ENCODE measurements around the gene LOC101059915.

The LOC101059915 gene

DNA sequence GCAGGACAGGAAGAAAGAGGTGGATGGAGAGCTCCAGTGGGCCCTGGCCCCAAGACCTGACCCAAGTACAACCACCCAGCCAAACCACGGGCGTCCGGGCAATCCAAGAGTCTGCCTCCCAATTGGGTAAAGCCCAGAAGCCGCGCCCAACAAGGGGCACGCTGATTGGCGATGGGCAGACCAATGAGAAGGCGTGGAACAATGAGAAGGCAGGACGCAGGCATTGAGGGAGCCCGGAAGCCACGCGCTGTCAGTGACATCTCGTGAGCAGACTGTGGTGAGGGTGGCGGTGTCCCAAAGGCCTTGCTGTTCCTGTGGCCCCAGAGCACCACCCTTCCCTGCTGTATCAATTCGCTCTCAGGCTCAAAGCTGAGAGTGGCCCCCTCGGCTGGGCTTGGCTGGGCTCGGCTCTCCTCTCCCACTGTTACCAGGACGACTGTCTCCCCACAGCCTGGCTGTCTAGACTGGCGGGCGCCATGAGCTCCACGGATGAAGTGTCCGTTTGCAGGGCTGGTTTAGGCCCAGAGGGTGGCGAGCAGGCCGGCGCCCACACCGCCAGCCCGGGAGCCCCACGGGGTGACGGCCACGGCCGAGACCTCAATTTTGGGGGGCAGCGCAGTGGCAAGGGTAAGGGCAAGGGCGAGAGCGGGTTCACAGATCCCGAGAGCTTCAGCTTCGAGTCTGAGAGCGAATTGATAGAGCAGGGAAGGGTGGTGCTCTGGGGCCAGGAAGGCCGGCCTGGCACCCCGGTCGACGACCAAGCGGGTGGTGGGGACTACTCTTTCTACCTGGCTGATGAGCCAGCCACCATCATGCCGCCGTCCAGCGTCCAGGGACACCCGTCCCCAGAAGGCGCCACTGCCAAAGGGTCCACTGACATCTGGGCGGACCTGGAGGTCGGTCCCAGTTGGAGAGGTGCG, at the start of gene LOC101059915:
LOC101059915 (plus strand) TSS at position 219 of the 920 bp plus-strand sequence.
- no peak for TF ChIP-seq CTCF (IDR thresholded peaks at IDR 0.05)
- no peak within 1 kb of the TSS for H3K27ac ChIP-seq
- intact Hi-C loops (cut with DNase I) = no loop called here
- no peaks in the 10 kb centered on the region for H3K9me3 ChIP-seq
- H3K4me3 ChIP-seq = no peak within 1 kb of the TSS
- H3K27me3 ChIP-seq = no peaks in the 10 kb centered on the region
- no peaks in the 10 kb centered on the region for H3K4me1 ChIP-seq
- H3K36me3 ChIP-seq = no peaks in the 10 kb centered on the region
- no peak for DNase-seq (ENCODE audit: low spot score in 2 of 2)

- H3K9me3 ChIP-seq = no peaks in the 10 kb centered on the region
- no peak overlapping the region for H3K27ac ChIP-seq
- H3K27me3 ChIP-seq = no peaks in the 10 kb centered on the region
- H3K4me3 ChIP-seq = no peak overlapping the region
- intact Hi-C loops (cut with DNase I) = no loop called here
- no peaks in the 10 kb centered on the region for H3K4me1 ChIP-seq
- DNase-seq (ENCODE audit: low spot score in 2 of 2) = no peak
- no peak for TF ChIP-seq CTCF (IDR thresholded peaks at IDR 0.05)
- H3K36me3 ChIP-seq = peaks cover 0 to 16% of the 10 kb centered on the region in 2 donors
Measured at GRCh38 chrX:71617742-71618141, 49.6 kb upstream of the LOC101059915 start.

DNA sequence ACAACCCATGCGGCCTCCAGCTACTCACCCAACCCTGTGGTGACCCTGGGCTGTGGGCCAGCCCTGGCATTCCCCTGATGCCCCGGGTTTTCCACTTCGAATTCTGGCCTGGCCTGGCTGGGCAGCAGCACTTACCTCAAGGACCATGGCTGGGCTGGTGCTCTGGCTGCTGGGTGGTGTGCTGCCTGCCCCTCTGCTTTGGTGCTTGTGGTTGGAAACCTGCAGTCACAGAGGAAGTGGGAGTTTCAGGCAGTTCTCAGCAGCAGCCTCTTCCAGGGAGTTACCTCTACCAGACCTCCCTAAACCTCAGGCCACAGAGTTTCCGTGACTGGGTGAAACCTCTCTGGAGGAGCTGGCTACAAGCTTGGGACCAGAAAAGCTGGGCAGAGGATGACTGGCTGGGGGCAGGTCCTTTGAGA, 49.0 kb upstream of the LOC101059915 start, which contains the start of gene CXCR3:
CXCR3 (minus strand) TSS at position 209 of the 419 bp plus-strand sequence; CDS start at position 147, 62 bp downstream.
- intact Hi-C loops (cut with DNase I) = no loop called here
- H3K27ac ChIP-seq = no peak within 1 kb of the TSS

DNA sequence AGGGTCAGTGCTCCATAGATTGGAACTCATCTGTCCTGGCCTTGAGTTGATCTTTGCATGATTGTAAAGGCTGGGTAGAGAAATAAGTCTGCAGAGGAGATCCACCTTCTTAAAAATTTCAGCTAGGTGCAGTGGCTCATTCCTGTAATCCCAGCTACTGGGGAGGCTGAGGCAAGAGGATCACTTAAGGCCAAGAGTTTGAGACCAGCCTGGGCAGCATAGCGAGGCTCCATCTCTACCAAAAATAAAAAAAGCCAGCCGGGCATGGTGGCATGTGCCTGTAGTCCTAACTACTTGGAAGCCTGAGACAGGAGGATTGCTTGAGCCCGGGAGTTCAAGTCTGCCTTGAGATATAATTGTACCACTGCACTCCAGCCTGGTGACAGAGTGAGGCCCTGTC, 48.6 kb upstream of the LOC101059915 start:
- DNase-seq (ENCODE audit: low spot score in 2 of 2) = peak in 1 of 2 donors; percentile 22

More for the DNA sequence above, 49.0 kb upstream of the LOC101059915 start, which contains the start of gene CXCR3:
- H3K36me3 ChIP-seq = peaks cover 0 to 15% of the 10 kb centered on the region in 2 donors
- H3K9me3 ChIP-seq = no peaks in the 10 kb centered on the region
- H3K27me3 ChIP-seq = no peaks in the 10 kb centered on the region
- no peak within 1 kb of the TSS for H3K4me3 ChIP-seq
- peak in 1 of 2 donors; percentile 63 for DNase-seq (ENCODE audit: low spot score in 2 of 2)
- TF ChIP-seq CTCF (IDR thresholded peaks at IDR 0.05) = no peak
- peaks cover 0 to 4% of the 10 kb centered on the region in 2 donors for H3K4me1 ChIP-seq

DNA sequence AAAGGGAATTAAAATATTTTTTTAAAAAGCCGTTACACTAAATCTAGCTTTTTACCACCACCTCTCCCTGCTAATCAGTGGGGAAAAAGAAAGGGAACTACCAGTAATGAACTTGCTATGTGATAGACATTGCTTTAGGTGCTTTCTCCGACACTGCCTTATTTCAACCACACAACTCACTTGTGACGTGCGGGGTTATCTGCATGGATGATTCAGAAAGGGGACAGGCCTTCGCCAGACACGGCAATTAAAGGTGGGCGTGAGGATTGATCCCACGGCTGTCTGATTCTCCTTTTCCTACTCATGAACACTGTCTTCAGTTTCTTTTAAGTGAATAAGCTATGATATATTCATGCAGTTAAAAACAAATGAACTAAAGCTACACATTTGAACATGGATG, 48.2 kb upstream of the LOC101059915 start:
- TF ChIP-seq CTCF (IDR thresholded peaks at IDR 0.05) = no peak
- H3K27me3 ChIP-seq = no peaks in the 10 kb centered on the region
- peaks cover 0 to 6% of the 10 kb centered on the region in 2 donors for H3K36me3 ChIP-seq
- peak in 1 of 2 donors; percentile 48 for DNase-seq (ENCODE audit: low spot score in 2 of 2)
- no peak overlapping the region for H3K4me3 ChIP-seq
- intact Hi-C loops (cut with DNase I) = no loop called here
- H3K9me3 ChIP-seq = no peaks in the 10 kb centered on the region
- peaks cover 0 to 6% of the 10 kb centered on the region in 2 donors for H3K4me1 ChIP-seq
- H3K27ac ChIP-seq = no peak overlapping the region

More for the DNA sequence above, 48.6 kb upstream of the LOC101059915 start:
- no peaks in the 10 kb centered on the region for H3K27me3 ChIP-seq
- H3K27ac ChIP-seq = no peak overlapping the region
- H3K36me3 ChIP-seq = peaks cover 0 to 10% of the 10 kb centered on the region in 2 donors
- peaks cover 0 to 6% of the 10 kb centered on the region in 2 donors for H3K4me1 ChIP-seq
- no peaks in the 10 kb centered on the region for H3K9me3 ChIP-seq
- intact Hi-C loops (cut with DNase I) = no loop called here
- no peak for TF ChIP-seq CTCF (IDR thresholded peaks at IDR 0.05)
- H3K4me3 ChIP-seq = no peak overlapping the region

Data from ascending aorta (tissue), 2 donors.